BE2C (cell line): ENCODE data around the gene NDUFC1.
"Not testable (repeated sequence)": the region's sequence is repeated elsewhere in the genome, so short reads cannot be mapped to it uniquely, and the experiment has no call there.

Experiments used
- DNase-seq: peaks from one replicate; pipeline ENCODE4 v3.0.0-alpha.2; 2020
- H3K27me3 ChIP-seq: fragments of 250-450 bp; sonication (Bioruptor Pico); 2 replicates; pipeline ENCODE4 v1.5.1; 2020; ENCODE audit warnings: mild to moderate bottlenecking
- H3K36me3 ChIP-seq: fragments of 250-450 bp; sonication (Bioruptor Pico); 2 replicates; pipeline ENCODE4 v1.5.1; 2020; ENCODE audit warnings: mild to moderate bottlenecking
- H3K4me1 ChIP-seq: fragments of 250-450 bp; sonication (Bioruptor Pico); 2 replicates; pipeline ENCODE4 v1.5.1; 2020
- H3K4me3 ChIP-seq: 2 replicates; pipeline ENCODE4 v1.5.1; 2011; ENCODE audit warnings: low read depth, low read length
- H3K9me3 ChIP-seq: fragments of 250-450 bp; sonication (Bioruptor Pico); 2 replicates; pipeline ENCODE4 v1.5.1; 2020
- TF ChIP-seq, protein P1 (sequence below): IDR thresholded peaks from 2 replicates; pipeline ENCODE4 v1.5.1; 2012; ENCODE audit warnings: mild to moderate bottlenecking, low read depth, low read length

The NDUFC1 gene

DNA sequence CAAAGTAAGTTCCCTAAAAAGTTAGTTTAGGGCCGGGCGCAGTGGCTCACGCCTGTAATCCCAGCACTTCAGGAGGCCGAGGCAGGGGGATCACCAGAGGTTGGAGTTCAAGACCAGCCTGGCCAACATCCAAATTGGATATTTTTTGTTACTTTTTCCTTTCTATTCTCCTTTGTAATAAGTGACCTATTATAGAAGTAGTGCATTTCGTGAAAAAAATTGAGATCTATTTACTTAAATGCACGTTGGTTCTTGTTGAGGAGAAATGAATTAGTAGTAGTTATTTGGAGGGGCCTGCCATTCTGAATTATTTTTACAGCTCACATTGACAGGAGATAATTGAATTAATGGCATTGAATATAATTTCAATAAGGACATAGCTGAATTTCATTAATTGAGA, 22.3 kb upstream of the NDUFC1 start:
- DNase-seq = no peak
- Histone ChIP-seq H3K36me3 (peaks cover 20% of the 10 kb centered on the region), H3K4me1 (no peaks in the 10 kb centered on the region; the same call in none of the 2 replicates), H3K9me3 (no peaks in the 10 kb centered on the region), H3K4me3 (no peak overlapping the region), H3K27me3 (no peaks in the 10 kb centered on the region)
- TF ChIP-seq, protein P1, sequence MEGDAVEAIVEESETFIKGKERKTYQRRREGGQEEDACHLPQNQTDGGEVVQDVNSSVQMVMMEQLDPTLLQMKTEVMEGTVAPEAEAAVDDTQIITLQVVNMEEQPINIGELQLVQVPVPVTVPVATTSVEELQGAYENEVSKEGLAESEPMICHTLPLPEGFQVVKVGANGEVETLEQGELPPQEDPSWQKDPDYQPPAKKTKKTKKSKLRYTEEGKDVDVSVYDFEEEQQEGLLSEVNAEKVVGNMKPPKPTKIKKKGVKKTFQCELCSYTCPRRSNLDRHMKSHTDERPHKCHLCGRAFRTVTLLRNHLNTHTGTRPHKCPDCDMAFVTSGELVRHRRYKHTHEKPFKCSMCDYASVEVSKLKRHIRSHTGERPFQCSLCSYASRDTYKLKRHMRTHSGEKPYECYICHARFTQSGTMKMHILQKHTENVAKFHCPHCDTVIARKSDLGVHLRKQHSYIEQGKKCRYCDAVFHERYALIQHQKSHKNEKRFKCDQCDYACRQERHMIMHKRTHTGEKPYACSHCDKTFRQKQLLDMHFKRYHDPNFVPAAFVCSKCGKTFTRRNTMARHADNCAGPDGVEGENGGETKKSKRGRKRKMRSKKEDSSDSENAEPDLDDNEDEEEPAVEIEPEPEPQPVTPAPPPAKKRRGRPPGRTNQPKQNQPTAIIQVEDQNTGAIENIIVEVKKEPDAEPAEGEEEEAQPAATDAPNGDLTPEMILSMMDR = no peak

DNA sequence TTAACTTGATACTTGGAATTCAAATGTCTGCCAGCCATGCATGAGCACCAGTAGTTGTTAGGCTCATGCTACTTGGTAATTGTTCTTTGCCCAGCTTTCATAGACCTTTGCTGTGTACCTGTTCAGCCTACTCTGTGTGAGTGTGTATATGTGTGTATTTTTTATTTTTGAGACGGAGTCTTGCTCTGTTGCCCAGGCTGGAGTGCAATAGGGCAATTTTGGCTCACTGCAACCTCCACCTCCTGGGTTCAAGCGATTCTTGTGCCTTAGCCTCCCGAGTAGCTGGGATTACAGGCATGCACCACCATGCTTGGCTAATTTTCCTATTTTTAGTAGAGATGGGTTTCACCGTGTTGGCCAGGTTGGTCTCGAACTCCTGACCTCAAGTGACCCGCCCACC, 20.3 kb upstream of the NDUFC1 start:
- not testable (repeated sequence) for H3K4me3 ChIP-seq, H3K4me1 ChIP-seq, H3K36me3 ChIP-seq, H3K9me3 ChIP-seq, H3K27me3 ChIP-seq, DNase-seq

DNA sequence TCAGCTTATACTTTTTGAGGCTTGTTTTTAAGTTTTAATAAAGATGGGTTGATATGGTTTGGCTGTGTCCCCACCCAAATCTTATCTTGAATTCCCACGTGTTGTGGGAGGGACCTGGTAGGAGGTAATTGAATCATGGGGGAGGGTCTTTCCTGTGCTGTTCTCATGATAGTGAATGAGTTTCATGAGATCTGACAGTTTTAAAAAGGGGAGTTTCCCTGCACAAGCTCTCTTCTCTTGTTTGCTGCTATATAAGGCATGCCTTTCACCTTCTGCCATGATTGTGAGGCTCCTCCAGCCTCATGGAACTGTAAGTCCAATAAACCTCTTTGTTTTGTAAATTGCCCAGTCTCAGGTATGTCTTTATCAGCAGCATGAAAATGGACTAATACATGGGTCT, 19.8 kb upstream of the NDUFC1 start:
- H3K4me1 ChIP-seq, DNase-seq, H3K36me3 ChIP-seq, H3K4me3 ChIP-seq, H3K9me3 ChIP-seq, H3K27me3 ChIP-seq: not testable (repeated sequence)

DNA sequence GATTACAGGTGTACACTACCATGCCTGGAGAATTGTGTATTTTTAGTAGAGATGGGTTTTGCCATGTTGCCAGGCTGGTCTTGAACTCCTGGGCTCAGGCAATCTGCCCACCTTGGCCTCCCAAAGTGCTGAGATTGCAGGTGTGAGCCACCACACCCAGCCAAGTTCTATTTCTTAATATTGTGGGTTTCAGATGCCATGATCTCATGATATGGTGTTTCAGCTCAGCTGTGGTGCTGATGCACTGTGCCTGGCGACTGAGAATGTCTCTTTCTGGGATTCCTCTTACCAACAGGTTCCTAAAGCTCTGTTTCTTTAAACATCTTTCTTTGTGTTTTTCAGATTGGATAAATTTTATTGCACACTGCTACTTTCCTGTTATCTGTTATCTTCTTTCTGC, 17.3 kb upstream of the NDUFC1 start:
- H3K4me3 ChIP-seq = no peak overlapping the region
- peaks cover 3% of the 10 kb centered on the region; the same call in 1 of the 2 replicates for H3K36me3 ChIP-seq
- TF ChIP-seq, protein P1 = no peak
- H3K4me1 ChIP-seq = no peaks in the 10 kb centered on the region; the same call in none of the 2 replicates
- no peak for DNase-seq
- H3K9me3 ChIP-seq = no peaks in the 10 kb centered on the region
- no peaks in the 10 kb centered on the region for H3K27me3 ChIP-seq

DNA sequence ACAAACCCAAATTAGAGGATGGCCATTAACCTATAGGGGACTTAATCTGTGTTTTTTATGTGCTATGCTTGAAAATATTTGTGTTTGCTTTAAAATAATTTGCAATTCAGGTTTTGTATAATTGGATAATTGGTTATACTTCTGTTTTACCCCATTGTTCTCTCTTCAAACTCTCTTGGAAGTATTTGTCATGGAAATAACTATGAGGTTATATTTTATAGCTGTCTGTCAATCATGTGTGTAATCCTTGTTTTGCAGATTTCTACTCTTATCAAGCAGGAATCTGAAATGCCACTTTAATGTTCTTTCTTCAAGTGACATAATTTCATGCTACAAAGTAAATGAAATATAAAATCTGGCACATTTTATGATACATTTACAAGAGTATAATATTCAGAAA, 15.4 kb upstream of the NDUFC1 start:
- TF ChIP-seq, protein P1 = no peak
- no peaks in the 10 kb centered on the region; the same call in 1 of the 2 replicates for H3K4me1 ChIP-seq
- H3K36me3 ChIP-seq = peaks cover 3% of the 10 kb centered on the region; the same call in 1 of the 2 replicates
- DNase-seq = no peak
- no peaks in the 10 kb centered on the region for H3K9me3 ChIP-seq
- no peak overlapping the region for H3K4me3 ChIP-seq
- no peaks in the 10 kb centered on the region for H3K27me3 ChIP-seq

DNA sequence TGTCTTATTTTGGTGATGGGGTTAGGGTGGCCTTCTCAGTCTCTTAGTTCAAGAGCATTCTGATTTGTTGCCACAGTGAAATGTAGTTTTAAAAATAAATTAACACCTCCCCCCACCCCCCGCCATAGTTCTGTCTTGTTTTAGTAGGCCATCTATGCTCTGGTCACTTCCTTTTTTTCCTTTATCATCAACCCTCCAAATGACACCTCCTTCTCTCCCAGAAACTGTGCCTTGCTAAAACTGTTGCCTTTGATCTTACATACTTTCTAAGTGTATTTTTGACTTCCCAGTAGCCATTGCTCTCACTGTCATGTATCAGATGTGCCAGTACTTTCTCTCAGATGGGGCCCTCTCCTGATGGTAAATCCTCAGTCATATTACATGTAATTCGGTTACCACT, 14.5 kb upstream of the NDUFC1 start:
- no peak for DNase-seq
- Histone ChIP-seq H3K9me3 (no peaks in the 10 kb centered on the region), H3K4me1 (no peaks in the 10 kb centered on the region), H3K36me3 (peaks cover 3% of the 10 kb centered on the region; the same call in 1 of the 2 replicates), H3K27me3 (no peaks in the 10 kb centered on the region), H3K4me3 (no peak overlapping the region)
- TF ChIP-seq, protein P1 = no peak

DNA sequence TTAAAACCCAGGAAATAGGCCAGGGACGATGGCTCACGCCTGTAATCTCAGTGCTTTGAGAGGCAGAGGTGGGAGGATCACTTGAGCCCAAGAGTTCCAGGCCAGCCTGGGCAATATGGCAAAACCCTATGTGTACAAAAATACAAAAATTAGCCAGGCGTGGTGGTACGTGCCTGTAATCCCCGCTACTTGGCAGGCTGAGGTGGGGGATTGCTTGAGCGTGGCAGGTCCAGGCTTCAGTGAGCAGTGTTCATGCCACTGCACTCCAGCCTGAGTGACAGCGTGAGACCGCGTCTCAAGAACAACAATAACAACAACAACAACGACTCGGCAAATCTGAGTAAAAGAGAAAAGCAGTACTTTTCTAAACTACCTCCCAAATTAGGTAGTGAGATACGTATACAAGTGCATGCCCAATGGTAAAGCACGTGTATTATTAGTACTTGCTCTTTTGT, 13.0 kb upstream of the NDUFC1 start:
- TF ChIP-seq, protein P1 = no peak
- H3K36me3 ChIP-seq = peaks cover 3% of the 10 kb centered on the region; the same call in 1 of the 2 replicates
- H3K9me3 ChIP-seq = no peaks in the 10 kb centered on the region
- DNase-seq = no peak
- H3K4me1 ChIP-seq = no peaks in the 10 kb centered on the region
- H3K4me3 ChIP-seq = no peak overlapping the region
- no peaks in the 10 kb centered on the region for H3K27me3 ChIP-seq
